ENCODE results near the gene MCF2L2.

GRCh38 chr3:183291497-183292031 is 136.9 kb downstream of the MCF2L2 start:
- TF ChIP-seq CTCF (IDR thresholded peaks at IDR 0.05) (no peak), POLR2AphosphoS5 (IDR thresholded peaks at IDR 0.05; ENCODE audit: insufficient read depth in 1 of 2, low read depth in 1 of 2) (no peak), POLR2A (IDR thresholded peaks at IDR 0.05) (no peak)

Data from vagina (tissue), 2 donors.